Natural killer cell treated with Interleukin-12 subunit alpha and Interleukin-12 subunit beta and Interleukin-15 and Interleukin-18, amount 100 ng/mL, for 72 hours (primary cell): Measurements from ENCODE around the gene RBM3. TPM values are rescaled to one million over a fixed set of nuclear protein-coding genes. Genes with fewer than 3 reads are reported as not detected.
A peak's percentile ranks its signal among the peaks of the same experiment; 100 is the strongest.
"Not testable (repeated sequence)": the region's sequence is repeated elsewhere in the genome, so short reads cannot be mapped to it uniquely, and the experiment has no call there.

ENCODE experiments used
- ATAC-seq, 2 donors: fragments of 150-1000 bp; cut with Tn5 transposase in 1 of 2; sonication (Bioruptor Pico), chemical (Tn5 transposase) in 1 of 2; 2 replicates each; pipeline ENCODE4 v1.10.0; 2021
- DNase-seq: peaks from one replicate; pipeline ENCODE4 v3.0.0; 2022; ENCODE audit warnings: low spot score
- H3K27ac Mint-ChIP-seq, 2 donors: 1 replicate in 1 of 2; 2 replicates in 1 of 2; pipeline ENCODE4 v1.8.0; 2022; ENCODE audit warnings: mixed read lengths in 2 of 2, mild to moderate bottlenecking in 1 of 2, moderate library complexity in 1 of 2
- H3K27me3 Mint-ChIP-seq, 2 donors: 1 replicate in 1 of 2; 2 replicates in 1 of 2; pipeline ENCODE4 v1.8.0; 2022; ENCODE audit warnings: mixed read lengths in 2 of 2
- H3K36me3 Mint-ChIP-seq: one replicate; pipeline ENCODE4 v1.8.0; 2022; ENCODE audit warnings: mixed read lengths
- H3K4me1 Mint-ChIP-seq, 2 donors: 1 replicate in 1 of 2; 2 replicates in 1 of 2; pipeline ENCODE4 v1.8.0; 2022; ENCODE audit warnings: low read depth in 2 of 2, mixed read lengths in 2 of 2, mild to moderate bottlenecking in 1 of 2
- H3K4me3 Mint-ChIP-seq: one replicate; pipeline ENCODE4 v1.8.0; 2022; ENCODE audit warnings: mixed read lengths
- H3K9me3 Mint-ChIP-seq: 2 replicates; pipeline ENCODE4 v1.8.0; 2022; ENCODE audit warnings: mixed read lengths
- total RNA-seq, 2 donors: library from RNA; stranded (reverse); gene quantifications; one replicate each; pipeline ENCODE4 v1.2.3, GENCODE V29; 2022

RBM3 gene
- total RNA-seq, 2 donors from 2014 or later, result 329 to 362 TPM

GRCh38 chrX:48555731-48556325 lies 18.5 kb upstream of the RBM3 start:
- H3K27ac Mint-ChIP-seq, result peak overlapping the region in 1 of 2 donors; percentile 70
- not testable (repeated sequence) for H3K9me3 Mint-ChIP-seq, H3K4me1 Mint-ChIP-seq, H3K36me3 Mint-ChIP-seq, DNase-seq, H3K4me3 Mint-ChIP-seq, H3K27me3 Mint-ChIP-seq, ATAC-seq

GRCh38 chrX:48558271-48558670 lies 16.0 kb upstream of the RBM3 start:
- Mint-ChIP-seq H3K9me3 (no peaks in the 10 kb centered on the region), H3K4me3 (peak overlapping the region; percentile 51), H3K36me3 (peaks cover 7% of the 10 kb centered on the region), H3K27me3 (peaks cover 0 to 4% of the 10 kb centered on the region in 2 donors), H3K4me1 (peaks cover 0 to 4% of the 10 kb centered on the region in 2 donors), H3K27ac (peak overlapping the region; percentile 40 to 78)
- ATAC-seq, result peak; percentile 85 to 97
- DNase-seq, result no peak

GRCh38 chrX:48559636-48560035 lies 14.6 kb upstream of the RBM3 start:
- DNase-seq (no peak), ATAC-seq (no peak)
- no peak overlapping the region for H3K4me3 Mint-ChIP-seq
- H3K4me1 Mint-ChIP-seq, result peaks cover 0 to 3% of the 10 kb centered on the region in 2 donors
- H3K36me3 Mint-ChIP-seq, result peaks cover 5% of the 10 kb centered on the region
- no peak overlapping the region for H3K27ac Mint-ChIP-seq
- H3K9me3 Mint-ChIP-seq, result no peaks in the 10 kb centered on the region
- peaks cover 0 to 3% of the 10 kb centered on the region in 2 donors for H3K27me3 Mint-ChIP-seq

- Mint-ChIP-seq H3K4me3 (no peak overlapping the region), H3K27ac (no peak overlapping the region), H3K9me3 (no peaks in the 10 kb centered on the region), H3K36me3 (peaks cover under 1% of the 10 kb centered on the region), H3K27me3 (no peaks in the 10 kb centered on the region), H3K4me1 (no peaks in the 10 kb centered on the region)
- no peak for DNase-seq
- ATAC-seq, result no peak
Observed at GRCh38 chrX:48560056-48560455, 14.2 kb upstream of the RBM3 start.

- Mint-ChIP-seq H3K4me3 (no peak overlapping the region), H3K9me3 (no peaks in the 10 kb centered on the region), H3K4me1 (no peaks in the 10 kb centered on the region), H3K27me3 (no peaks in the 10 kb centered on the region), H3K27ac (no peak overlapping the region), H3K36me3 (no peaks in the 10 kb centered on the region)
- no peak for ATAC-seq
- DNase-seq, result no peak
Observed at GRCh38 chrX:48560681-48561080, 13.6 kb upstream of the RBM3 start.

- Mint-ChIP-seq H3K4me3 (no peak overlapping the region), H3K36me3 (peaks cover 4% of the 10 kb centered on the region), H3K27me3 (no peaks in the 10 kb centered on the region), H3K9me3 (no peaks in the 10 kb centered on the region), H3K27ac (peak overlapping the region; percentile 60 to 62), H3K4me1 (peaks cover 8 to 13% of the 10 kb centered on the region in 2 donors)
- ATAC-seq, result peak; percentile 63 to 84
- no peak for DNase-seq
Observed at GRCh38 chrX:48569958-48570357, 4.3 kb upstream of the RBM3 start.

GRCh38 chrX:48573690-48574269 lies 504 bp upstream of the RBM3 start:
- Mint-ChIP-seq H3K4me1 (peaks cover 22 to 35% of the 10 kb centered on the region in 2 donors), H3K9me3 (no peaks in the 10 kb centered on the region), H3K4me3 (peak overlapping the region; percentile 95), H3K36me3 (peaks cover 21% of the 10 kb centered on the region), H3K27me3 (no peaks in the 10 kb centered on the region), H3K27ac (peak overlapping the region; percentile 99 to 100)
- no peak for DNase-seq
- peak in 1 of 2 donors; percentile 4 for ATAC-seq

- peak overlapping the region; percentile 99 to 100 for H3K27ac Mint-ChIP-seq
- DNase-seq (no peak), ATAC-seq (no peak)
- H3K36me3 Mint-ChIP-seq, result peaks cover 30% of the 10 kb centered on the region
- H3K27me3 Mint-ChIP-seq, result no peaks in the 10 kb centered on the region
- peak overlapping the region; percentile 95 for H3K4me3 Mint-ChIP-seq
- H3K9me3 Mint-ChIP-seq, result no peaks in the 10 kb centered on the region
- peaks cover 25 to 43% of the 10 kb centered on the region in 2 donors for H3K4me1 Mint-ChIP-seq
Observed at GRCh38 chrX:48575642-48576041, 1.4 kb downstream of the RBM3 start.

GRCh38 chrX:48576108-48576507 lies 1.8 kb downstream of the RBM3 start:
- no peak for DNase-seq
- Mint-ChIP-seq H3K4me1 (peaks cover 25 to 43% of the 10 kb centered on the region in 2 donors), H3K36me3 (peaks cover 30% of the 10 kb centered on the region)

GRCh38 chrX:48578661-48579128 lies 4.4 kb downstream of the RBM3 start:
- peak overlapping the region in 1 of 2 donors; percentile 69 for H3K27ac Mint-ChIP-seq
- peaks cover 21 to 41% of the 10 kb centered on the region in 2 donors for H3K4me1 Mint-ChIP-seq
- no peaks in the 10 kb centered on the region for H3K27me3 Mint-ChIP-seq
- H3K9me3 Mint-ChIP-seq, result no peaks in the 10 kb centered on the region
- H3K4me3 Mint-ChIP-seq, result peak overlapping the region; percentile 56
- ATAC-seq (no peak), DNase-seq (no peak)
- H3K36me3 Mint-ChIP-seq, result peaks cover 30% of the 10 kb centered on the region

More at GRCh38 chrX:48576108-48576507, 1.8 kb downstream of the RBM3 start:
- H3K9me3 Mint-ChIP-seq, result no peaks in the 10 kb centered on the region
- peak overlapping the region; percentile 99 to 100 for H3K27ac Mint-ChIP-seq
- peak overlapping the region; percentile 95 for H3K4me3 Mint-ChIP-seq
- no peaks in the 10 kb centered on the region for H3K27me3 Mint-ChIP-seq
- no peak for ATAC-seq

- Mint-ChIP-seq H3K27me3 (no peaks in the 10 kb centered on the region), H3K36me3 (peaks cover 30% of the 10 kb centered on the region), H3K9me3 (no peaks in the 10 kb centered on the region), H3K27ac (peak overlapping the region in 1 of 2 donors; percentile 69), H3K4me3 (peak overlapping the region; percentile 56), H3K4me1 (peaks cover 17 to 37% of the 10 kb centered on the region in 2 donors)
- DNase-seq, result no peak
- ATAC-seq, result no peak
Observed at GRCh38 chrX:48579259-48579658, 5.0 kb downstream of the RBM3 start.

GRCh38 chrX:48580662-48581061 lies 6.4 kb downstream of the RBM3 start:
- H3K27me3 Mint-ChIP-seq, result no peaks in the 10 kb centered on the region
- H3K4me3 Mint-ChIP-seq, result no peak overlapping the region
- H3K27ac Mint-ChIP-seq, result no peak overlapping the region
- no peaks in the 10 kb centered on the region for H3K9me3 Mint-ChIP-seq
- DNase-seq (no peak), ATAC-seq (no peak)
- peaks cover 19% of the 10 kb centered on the region for H3K36me3 Mint-ChIP-seq
- peaks cover 13 to 24% of the 10 kb centered on the region in 2 donors for H3K4me1 Mint-ChIP-seq

- no peak for ATAC-seq
- Mint-ChIP-seq H3K27ac (no peak overlapping the region), H3K4me3 (no peak overlapping the region), H3K27me3 (peaks cover 0 to 4% of the 10 kb centered on the region in 2 donors), H3K36me3 (peaks cover 3% of the 10 kb centered on the region), H3K9me3 (no peaks in the 10 kb centered on the region), H3K4me1 (peaks cover 0 to 3% of the 10 kb centered on the region in 2 donors)
- DNase-seq, result no peak
Observed at GRCh38 chrX:48584698-48585097, 10.4 kb downstream of the RBM3 start.

- no peak overlapping the region for H3K27ac Mint-ChIP-seq
- H3K36me3 Mint-ChIP-seq, result no peaks in the 10 kb centered on the region
- H3K9me3 Mint-ChIP-seq, result no peaks in the 10 kb centered on the region
- peaks cover 0 to 6% of the 10 kb centered on the region in 2 donors for H3K27me3 Mint-ChIP-seq
- no peak for ATAC-seq
- H3K4me3 Mint-ChIP-seq, result no peak overlapping the region
- H3K4me1 Mint-ChIP-seq, result no peaks in the 10 kb centered on the region
- DNase-seq, result no peak
Observed at GRCh38 chrX:48589482-48590162, 15.3 kb downstream of the RBM3 start.
